Left kidney (tissue), 2 donors: ENCODE measurements around the gene SIGMAR1. TPM values are rescaled to one million over a fixed set of nuclear protein-coding genes. Genes with fewer than 3 reads are reported as not detected.

Source experiments
- DNase-seq: peaks from one replicate; pipeline ENCODE4 v3.0.0-alpha.2; 2013
- polyA plus RNA-seq: library from polyadenylated mRNA; unstranded; fragments of 120-200 nt; gene quantifications from one replicate; pipeline ENCODE4 v1.2.1, GENCODE V29; 2013; ENCODE audit not compliant: insufficient read length

The SIGMAR1 gene
- polyA plus RNA-seq, 1 donor, result 43.9 TPM

DNA sequence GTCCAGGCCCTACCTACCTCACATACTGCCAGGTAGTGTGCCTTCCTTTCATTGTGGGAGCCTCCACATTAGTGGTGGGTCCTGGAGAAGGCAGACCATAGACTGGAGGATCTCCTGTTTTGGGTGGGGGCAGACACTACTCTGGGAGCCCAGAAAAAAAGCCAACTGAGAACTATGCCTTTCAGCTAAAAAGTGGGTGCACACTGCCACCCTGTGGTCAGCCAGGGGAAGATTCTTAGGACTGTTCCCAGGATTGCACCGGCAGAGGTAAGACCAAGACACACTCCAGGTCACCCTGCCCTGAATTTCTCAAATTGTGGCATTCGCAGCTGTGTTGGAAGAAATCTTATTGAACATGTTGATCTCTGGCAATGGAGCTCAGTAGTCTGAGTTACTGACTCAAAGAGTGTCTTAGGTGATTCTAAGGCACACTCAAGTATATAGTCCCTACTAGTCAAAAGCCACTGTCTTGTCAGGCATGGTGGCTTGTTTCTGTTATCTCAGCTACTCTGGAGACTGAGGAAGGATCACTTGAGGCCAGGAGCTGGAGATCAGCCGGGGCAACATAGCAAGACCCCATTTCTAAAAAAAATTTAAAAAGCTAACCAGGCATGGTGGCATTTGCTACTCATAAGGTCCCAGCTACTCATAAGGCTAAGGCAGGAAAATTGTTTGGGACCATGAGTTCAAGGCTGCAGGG is 3.6 kb downstream of the SIGMAR1 start:
- DNase-seq, result no peak

DNA sequence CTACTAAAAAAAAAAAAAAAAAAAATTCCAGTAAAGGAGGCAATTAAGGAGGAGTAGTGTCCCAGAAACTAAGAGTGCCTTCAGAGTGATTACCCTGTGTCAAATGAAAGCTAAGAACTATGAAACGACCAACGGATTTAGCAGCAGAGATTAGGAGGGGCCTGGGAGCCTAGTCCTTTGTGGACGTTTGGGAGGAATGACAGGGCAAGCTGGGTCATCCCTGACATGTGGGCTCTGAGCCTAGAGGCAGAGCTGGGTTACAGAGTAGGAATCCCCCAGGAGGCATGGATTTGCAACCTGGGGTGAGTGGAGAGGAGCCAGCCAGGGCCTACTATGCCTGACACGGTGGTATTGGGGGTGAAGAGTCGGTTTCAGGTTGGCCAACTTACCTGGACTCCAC is 4.4 kb downstream of the SIGMAR1 start:
- no peak for DNase-seq

GRCh38 chr9:34630402-34631154 is 7.0 kb downstream of the SIGMAR1 start:
- no peak for DNase-seq

DNA sequence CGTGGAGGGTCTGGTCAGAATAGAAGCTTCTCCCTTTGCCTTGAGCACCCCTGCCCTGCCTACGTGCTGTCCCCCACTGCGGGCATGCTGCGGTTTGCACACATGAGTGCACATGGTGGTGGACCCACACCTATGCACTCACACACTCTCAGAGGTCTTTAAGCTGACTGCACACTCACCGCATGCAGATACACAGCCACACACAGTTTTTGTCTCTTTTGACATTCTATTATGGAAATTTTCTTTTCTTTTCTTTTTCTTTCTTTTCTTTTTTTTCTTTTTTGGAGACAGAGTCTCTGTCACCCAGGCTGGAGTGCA is 8.1 kb downstream of the SIGMAR1 start:
- no peak for DNase-seq

DNA sequence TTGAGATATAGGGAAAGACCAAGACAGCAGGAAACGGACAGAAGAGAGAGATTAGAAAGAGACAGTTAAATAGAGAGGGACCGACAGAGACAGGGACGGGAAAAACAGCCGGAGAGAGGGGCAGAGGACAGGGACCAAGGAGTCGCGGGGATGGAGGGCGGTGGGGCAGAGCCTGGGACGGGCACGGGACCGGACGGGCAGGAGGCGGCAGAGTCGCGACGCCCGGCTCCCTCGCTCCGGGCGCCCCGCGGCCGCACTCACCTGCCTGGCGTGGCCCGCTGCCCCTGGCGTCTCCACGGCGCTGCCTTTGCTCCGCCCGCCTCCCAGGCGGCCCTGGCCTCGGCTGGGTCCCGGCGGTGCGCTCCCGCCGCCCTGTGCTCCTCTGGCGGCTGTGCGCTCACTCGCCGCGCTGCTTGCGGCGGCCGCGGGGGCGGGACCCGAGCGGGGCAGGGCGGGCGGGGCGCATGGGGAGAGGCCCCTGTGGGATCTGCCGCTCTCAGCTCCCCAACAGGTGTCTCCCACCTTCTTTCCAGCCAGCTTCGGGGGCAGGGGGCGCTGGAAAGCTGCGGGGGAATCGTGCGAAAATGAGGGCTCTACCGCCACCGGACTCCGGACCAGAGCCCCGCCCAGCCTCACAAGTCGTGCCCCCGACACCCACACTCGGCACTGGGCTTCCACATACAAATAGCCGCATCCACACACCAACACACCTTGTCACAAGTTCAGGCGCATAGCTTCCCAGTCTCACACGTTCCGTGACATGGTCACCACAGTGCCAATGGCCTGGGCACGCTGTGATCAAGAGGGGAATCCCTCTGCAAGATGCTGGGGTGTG is 8.7 kb downstream of the SIGMAR1 start, which contains the start of gene ARID3C:
ARID3C (minus strand) TSS at position 411 of the 835 bp plus-strand sequence. CDS start 1,052 bp downstream, outside the sequence.
- no peak for DNase-seq

DNA sequence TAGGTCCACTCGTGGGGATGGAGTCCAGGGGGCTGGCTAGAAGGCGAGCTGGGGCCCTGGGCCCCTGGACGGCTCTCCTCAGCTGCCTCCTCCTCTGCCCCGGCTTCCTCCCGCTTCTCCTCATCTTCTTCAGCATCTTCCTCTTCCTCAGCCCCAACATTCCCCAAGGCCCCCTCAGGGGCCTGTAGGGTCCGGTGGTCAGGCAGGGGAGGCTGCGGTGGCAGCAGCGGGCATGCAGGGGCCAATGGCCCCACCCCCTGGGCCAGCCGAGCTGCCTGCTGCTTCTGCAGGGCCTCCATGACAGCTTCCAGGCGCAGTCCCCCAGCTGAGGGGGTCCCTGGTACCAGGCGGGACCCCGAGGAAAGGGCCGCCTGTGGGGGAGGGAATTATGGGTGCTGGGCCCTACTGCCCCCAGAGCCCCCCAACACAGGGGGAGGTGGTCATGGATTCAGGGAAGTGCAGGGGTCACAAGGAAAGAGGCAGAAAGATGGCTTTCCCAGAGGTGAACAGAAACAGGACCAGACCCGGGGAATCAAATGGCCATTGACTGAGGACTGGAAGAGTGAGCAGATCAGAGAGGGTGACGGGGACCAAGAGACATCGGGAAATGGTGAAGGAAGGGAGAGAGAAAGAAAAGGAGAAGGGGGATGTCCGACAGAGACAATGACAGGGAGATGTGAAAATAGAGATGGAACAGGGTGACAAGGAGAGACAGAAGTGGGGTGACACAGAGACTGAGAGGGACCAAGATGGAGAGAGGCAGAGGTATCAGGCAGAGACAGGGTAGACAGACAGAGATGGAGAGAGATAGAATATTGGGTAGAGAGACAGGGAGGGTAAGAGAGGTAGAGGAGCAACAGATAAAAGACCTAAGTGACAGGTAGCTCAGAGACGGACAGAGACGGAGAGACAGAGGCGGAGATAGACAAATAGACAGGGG is 9.6 kb downstream of the SIGMAR1 start:
- DNase-seq, result no peak

- no peak for DNase-seq
Observed at GRCh38 chr9:34625186-34625486, 12.5 kb downstream of the SIGMAR1 start.

GRCh38 chr9:34624475-34625185 is 13.0 kb downstream of the SIGMAR1 start:
- DNase-seq, result no peak

DNA sequence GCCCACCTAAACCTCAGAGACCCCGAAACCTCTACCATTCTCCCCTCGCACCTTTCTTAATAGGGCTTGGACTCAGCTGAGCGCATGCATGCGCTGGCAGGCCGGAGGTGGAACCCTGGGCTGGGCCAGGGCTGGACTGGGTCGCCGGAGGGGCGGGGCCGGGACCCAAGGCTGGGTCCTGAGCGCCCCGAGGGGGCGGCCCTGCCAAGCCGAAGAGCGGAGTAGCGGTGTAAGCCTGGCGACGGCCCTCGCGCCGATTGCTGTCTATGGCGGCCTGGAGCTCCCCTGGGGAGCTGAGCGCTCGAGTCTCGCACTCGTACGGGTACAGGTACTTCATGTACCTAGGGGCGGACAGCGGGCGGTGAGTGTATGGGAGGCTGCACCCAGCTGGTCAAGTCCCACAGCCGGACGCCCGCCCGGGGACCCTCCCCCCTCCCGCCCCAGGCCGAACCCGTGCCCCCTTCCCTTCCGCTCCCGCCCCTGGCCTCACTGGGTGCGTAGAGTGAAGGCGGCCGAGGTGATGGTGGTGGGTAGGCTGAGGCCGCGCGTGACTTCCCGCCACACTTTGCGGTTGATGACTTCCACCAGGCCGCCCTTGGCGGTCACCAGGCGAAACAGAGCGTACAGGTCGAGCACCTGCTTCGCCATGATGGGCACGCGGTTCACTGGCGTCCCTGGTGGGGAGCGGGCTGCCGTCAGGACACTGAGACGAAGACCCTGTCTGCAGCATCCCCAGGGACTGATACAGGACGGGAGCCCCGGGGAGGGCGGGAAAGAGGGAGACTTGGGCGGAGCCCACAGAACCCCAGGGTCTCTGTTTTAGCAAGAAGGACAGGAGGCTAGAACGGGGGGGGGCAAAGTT is 14.0 kb downstream of the SIGMAR1 start:
- no peak for DNase-seq

DNA sequence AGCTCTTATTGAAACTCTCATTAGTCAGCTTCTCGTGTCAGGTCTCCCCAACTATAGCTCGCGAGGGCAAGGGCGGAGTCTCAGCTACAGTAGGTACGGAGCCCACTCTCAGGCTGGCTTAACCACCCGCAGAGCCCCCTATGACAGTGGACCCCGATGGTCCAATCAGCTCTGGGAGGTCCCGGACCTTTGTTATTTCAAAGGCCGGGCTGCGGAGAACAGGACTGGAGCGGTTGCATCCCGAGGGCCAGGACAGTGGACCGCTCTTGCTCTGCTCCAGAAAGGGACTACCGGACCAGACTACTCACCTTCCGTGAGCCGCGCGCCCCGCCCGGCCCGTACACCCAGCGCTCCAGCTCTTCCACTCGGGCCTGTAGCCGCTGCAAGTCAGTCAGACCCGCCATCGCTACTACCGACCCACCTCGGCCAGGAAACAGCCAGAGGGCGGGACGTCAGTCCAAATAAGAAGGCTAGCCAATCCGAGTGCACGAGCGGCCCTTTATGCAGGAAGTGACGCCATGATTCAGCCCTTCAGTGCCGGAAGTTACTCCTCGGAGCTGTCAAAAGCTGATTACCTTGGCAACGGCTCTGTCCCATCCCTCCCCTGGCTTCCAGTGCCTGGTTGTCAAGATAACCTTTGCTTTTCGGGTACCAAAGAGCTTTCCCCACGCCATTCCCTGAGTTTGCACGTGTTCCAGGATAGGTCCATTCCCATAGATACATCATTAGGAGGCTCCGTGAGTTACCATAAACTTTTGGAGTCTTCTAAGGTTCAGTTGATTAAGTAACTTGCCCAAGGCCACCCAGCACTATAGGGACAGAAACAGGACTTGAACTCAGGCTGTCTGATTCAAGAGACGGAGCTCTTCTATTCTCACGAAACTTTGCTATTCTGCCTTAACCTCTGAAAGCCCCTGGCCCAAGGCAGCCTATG is 17.3 kb downstream of the SIGMAR1 start, which contains the start of gene DCTN3:
DCTN3 (minus strand) TSS at position 435 of the 934 bp plus-strand sequence; CDS start at position 404, 31 bp downstream.
- DNase-seq, result peak; percentile 94

- DNase-seq, result no peak
Observed at GRCh38 chr9:34615132-34615531, 22.5 kb downstream of the SIGMAR1 start.

DNA sequence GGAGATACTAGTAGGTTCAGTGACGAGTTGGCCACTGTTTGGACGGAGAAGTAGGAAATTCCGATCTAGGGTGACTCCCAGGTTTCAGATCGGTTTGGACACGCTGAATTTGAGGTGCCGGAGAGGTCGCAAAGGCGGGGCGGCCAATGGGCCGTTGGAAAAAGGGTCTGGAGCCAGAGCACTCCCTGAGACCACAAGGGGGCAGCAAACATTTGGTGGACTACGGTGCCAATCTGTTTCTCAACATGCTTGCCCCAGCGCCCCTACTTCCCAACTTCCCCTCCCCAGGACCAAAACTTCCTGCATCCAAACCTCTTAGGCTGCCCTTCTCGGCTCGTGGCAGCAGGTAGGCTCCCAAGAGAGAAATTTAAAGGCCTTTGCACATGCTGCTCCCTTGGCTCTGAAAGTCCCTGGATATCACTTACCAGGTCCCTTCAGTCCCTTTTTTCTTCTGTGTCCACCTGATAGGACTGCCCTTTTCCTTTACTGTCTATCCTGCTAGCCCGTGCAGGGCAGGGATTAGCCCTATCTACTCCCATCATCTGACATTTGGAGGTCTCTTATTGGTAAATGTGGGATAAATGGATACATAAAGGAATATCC is 24.7 kb downstream of the SIGMAR1 start:
- peak; percentile 86 for DNase-seq

- DNase-seq, result peak; percentile 88
Observed at GRCh38 chr9:34611811-34612787, 25.5 kb downstream of the SIGMAR1 start, which contains the start of gene RPP25L. Gene RPP25L, minus strand, starts transcription at chr9:34612097. Its CDS starts 801 bp downstream, at chr9:34611296.

DNA sequence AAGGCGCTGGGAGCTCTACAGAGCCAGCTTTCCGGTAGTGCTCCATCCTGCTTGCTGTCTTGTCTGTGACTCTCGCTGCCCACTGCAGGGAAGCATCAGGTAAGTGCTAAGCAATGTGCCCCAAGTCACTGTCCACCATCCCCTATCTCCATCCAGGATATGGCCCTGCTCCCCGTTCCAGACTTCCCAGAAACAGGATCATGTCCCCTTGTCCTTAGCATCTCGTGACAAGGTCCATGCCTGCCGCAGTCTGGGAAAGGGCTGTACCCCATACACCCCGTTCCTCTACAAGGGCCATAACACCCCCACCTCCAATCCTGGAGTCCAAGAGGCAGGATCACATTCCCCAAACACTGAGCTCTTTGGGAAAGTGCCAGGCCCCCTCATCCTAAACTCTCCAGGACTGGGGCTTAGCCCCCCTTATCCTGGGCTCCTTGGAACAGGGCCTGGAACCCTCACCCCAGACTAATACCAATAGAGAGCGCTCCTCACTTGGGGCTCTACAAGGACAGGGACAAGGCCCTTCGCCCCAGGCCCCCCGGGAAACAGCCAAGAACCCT is 26.3 kb downstream of the SIGMAR1 start:
- no peak for DNase-seq

- no peak for DNase-seq
Observed at GRCh38 chr9:34610434-34611206, 27.0 kb downstream of the SIGMAR1 start.

DNA sequence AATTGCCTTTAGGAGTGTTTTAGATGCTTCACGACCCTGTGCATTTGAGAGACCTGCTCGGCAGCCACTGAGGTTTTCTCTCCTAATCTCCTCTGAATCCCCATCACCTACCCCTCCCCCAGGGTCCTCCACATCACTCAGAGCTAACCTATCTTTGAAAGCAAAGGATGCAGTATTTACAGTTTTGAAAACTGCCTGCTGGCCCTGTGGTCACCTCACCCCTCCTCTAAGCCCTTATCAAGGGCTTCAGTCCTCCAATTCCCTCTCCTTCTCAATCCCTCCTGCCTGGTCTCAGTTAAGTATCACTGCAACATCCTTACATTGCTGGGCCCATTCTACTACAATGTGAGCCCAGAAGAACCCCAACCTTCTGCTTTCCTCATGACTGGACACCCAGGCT is 30.3 kb downstream of the SIGMAR1 start:
- no peak for DNase-seq
